Mammary epithelial cell (primary cell): Measurements from ENCODE around the gene IGLL5.

Experiments
- CTCF ChIP-seq, 2 donors: IDR thresholded peaks in 1 of 2; conservative IDR thresholded peaks in 1 of 2; 2 replicates each; pipeline ENCODE4 v1.5.1; 2011 to 2012; ENCODE audit warnings: inconsistent platforms in 2 of 2, low read length in 2 of 2, mild to moderate bottlenecking in 2 of 2, control low read depth in 1 of 2, low read depth in 1 of 2; ENCODE audit not compliant: insufficient read depth in 1 of 2; ENCODE audit errors: extremely low read depth in 1 of 2
- EZH2 ChIP-seq: IDR thresholded peaks from 2 replicates; pipeline ENCODE4 v1.6.1; 2012; ENCODE audit warnings: low read length, inconsistent platforms, borderline replicate concordance

- TF ChIP-seq CTCF (conservative IDR thresholded peaks at IDR 0.05 in 1 of 2, IDR thresholded peaks at IDR 0.05 in 1 of 2; ENCODE audit: extremely low read depth in 1 of 2, insufficient read depth in 1 of 2, low read depth in 1 of 2, low read length in 2 of 2) (no peak), EZH2 (no peak)
Observed at GRCh38 chr22:22896601-22897000, 9.0 kb downstream of the IGLL5 start.
